GM18526 (cell line): ENCODE results near the gene IFNG-AS1.

Experiments used
- POLR2A ChIP-seq: IDR thresholded peaks from 3 replicates; pipeline ENCODE4 v1.6.1; 2011; ENCODE audit not compliant: insufficient read length; ENCODE audit errors: extremely low read depth

Gene IFNG-AS1

GRCh38 chr12:68048648-68049297 is 59.5 kb downstream of the IFNG-AS1 start:
- no peak for TF ChIP-seq POLR2A

DNA sequence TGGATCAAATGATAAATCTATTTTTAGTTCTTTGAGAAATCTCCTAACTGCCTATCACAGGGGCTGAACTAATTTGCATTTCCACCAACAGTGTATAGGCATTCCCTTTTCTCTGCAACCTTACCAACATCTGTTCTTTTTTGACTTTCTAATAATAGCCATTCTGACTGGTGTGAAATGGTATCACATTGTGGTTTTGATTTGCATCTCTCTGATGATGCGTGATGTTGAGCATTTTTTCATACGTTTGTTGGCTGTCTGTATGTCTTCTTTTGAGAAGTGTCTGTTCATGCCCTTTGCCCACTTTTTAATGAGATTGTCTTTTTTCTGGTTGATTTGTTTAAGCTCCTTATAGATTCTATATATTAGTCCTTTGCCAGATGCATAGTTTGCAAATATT is 67.1 kb downstream of the IFNG-AS1 start:
- no peak for TF ChIP-seq POLR2A

GRCh38 chr12:68063900-68064590 is 74.8 kb downstream of the IFNG-AS1 start:
- TF ChIP-seq POLR2A = no peak

GRCh38 chr12:68065163-68065562 is 75.9 kb downstream of the IFNG-AS1 start:
- no peak for TF ChIP-seq POLR2A

- TF ChIP-seq POLR2A = no peak
Measured at GRCh38 chr12:68065687-68066086, 76.4 kb downstream of the IFNG-AS1 start.

- TF ChIP-seq POLR2A = no peak
Measured at GRCh38 chr12:68067762-68068376, 78.6 kb downstream of the IFNG-AS1 start.

- TF ChIP-seq POLR2A = no peak
Measured at GRCh38 chr12:68069275-68069674, 80.0 kb downstream of the IFNG-AS1 start.
